WI38 (cell line): ENCODE measurements around the gene REPS2.

ENCODE experiments used
- H3K4me3 ChIP-seq: 2 replicates; pipeline ENCODE4 v1.5.1; 2011; ENCODE audit warnings: low read depth, mild to moderate bottlenecking, control low read depth, low read length
- TF ChIP-seq, protein P1 (sequence below): IDR thresholded peaks from 2 replicates; pipeline ENCODE4 v1.5.1; 2012; ENCODE audit warnings: low read depth, mild to moderate bottlenecking, control low read depth, low read length

Gene REPS2

DNA sequence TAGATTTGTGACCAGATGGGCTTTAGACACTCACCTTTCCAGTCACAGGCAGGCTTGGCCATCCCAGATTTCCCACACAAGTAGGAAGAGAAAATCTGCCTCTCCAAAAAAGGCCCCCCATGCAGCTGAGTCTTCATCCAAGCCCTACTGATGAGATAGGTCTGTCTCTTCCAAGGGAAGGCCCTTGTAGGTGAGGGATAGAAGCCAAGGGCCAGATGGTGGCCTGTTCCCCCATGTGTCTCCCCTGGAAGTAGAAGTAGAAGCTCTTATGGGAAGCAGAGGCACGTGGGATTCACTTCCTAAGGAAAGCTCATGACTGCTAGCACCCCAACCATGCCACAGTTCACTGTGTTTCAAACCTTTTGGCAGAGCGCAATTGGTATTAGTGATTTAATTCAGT lies 81.5 kb downstream of the REPS2 start:
- H3K4me3 ChIP-seq = no peak overlapping the region
- TF ChIP-seq, protein P1, sequence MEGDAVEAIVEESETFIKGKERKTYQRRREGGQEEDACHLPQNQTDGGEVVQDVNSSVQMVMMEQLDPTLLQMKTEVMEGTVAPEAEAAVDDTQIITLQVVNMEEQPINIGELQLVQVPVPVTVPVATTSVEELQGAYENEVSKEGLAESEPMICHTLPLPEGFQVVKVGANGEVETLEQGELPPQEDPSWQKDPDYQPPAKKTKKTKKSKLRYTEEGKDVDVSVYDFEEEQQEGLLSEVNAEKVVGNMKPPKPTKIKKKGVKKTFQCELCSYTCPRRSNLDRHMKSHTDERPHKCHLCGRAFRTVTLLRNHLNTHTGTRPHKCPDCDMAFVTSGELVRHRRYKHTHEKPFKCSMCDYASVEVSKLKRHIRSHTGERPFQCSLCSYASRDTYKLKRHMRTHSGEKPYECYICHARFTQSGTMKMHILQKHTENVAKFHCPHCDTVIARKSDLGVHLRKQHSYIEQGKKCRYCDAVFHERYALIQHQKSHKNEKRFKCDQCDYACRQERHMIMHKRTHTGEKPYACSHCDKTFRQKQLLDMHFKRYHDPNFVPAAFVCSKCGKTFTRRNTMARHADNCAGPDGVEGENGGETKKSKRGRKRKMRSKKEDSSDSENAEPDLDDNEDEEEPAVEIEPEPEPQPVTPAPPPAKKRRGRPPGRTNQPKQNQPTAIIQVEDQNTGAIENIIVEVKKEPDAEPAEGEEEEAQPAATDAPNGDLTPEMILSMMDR = no peak

DNA sequence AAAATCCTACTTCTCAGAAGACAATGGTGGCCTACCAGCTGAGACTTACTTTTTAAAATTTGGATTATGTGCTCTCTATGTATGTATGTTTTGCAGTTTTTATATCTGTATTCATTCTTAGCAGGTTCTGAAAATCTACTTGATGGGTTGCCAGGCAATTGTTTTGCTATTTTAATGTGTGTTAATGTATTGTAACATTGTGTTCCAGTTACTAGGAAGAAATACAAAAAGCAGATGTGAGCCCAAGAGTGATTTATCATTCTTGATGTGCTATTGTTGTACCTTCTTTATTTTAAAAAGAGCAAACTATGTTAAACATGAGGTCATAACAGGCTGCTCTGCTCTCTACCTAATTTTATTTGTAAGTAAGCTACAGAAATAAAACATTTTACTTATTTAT lies 81.9 kb downstream of the REPS2 start:
- TF ChIP-seq, protein P1 = no peak
- H3K4me3 ChIP-seq = no peak overlapping the region

DNA sequence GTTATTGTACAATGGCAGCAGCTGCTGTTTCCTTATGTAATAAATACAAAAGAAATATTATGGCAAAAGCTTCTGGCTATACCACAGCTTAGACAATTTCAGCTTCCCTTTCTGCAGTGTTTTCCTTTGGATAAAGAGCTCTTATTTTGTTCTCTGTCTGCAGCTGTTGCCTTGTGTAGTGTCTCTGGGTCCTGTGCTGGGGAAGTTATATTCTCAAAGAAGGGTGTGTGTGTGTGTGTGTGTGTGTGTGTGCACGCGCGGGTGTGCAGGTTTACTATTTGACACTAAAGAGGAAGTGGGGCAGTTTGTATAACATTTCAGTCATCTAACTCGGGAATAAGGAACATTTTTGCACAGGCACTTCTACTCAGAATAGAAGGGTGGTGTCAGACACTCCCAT lies 83.6 kb downstream of the REPS2 start:
- TF ChIP-seq, protein P1 = no peak

DNA sequence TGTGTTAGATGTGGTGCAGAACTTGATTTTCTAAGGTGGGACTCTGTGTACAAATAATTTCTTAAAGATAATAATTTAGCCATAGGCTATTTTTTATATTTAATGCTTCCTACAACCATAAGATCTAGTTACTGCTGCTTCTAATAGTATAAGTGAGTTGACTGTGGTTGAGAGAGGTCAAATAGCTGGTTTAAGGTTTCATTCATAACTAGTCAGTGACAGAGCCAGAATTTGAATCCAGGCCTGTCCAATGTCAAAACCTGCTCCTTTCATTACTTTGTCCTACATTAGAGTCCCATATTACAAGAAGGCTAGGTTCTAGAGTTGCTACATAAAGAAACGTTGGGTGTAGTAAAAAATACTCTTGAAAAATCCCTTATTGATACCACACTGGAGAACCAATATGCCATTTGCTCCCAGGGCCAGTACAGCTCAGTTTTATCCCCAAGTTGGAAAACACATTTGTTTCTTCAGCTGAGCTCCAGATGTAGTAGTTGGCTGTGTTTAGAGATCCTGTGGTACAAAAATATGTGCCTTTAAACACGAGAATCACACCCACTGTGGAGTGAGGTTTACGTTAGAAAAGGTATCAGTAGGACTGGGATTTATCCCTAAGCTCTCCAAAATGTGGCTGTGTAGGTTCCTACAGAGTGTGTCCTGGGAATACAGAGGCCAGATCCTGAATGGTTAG lies 84.3 kb downstream of the REPS2 start:
- TF ChIP-seq, protein P1 = no peak
- H3K4me3 ChIP-seq = no peak overlapping the region

More for the DNA sequence above, 83.6 kb downstream of the REPS2 start:
- no peak overlapping the region for H3K4me3 ChIP-seq

DNA sequence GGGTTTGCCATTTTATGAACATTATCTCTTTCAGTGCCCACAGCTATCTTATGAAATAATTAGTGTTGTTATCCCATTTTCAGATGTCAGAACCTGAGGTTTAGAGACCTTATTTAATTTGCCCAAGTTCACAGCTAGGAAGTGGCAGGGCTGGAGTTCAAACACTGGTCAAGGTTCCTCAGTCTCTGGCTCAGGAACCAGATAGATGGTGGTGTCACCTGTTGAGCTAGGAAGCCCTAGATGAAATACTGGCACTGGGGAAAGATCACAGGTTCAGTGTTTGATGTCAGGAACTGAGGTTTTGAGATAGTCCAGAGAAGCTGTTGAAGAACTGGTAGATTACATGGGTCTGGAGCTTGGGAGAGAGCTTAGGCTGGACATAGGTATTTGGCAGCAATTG lies 85.4 kb downstream of the REPS2 start:
- no peak overlapping the region for H3K4me3 ChIP-seq
- TF ChIP-seq, protein P1 = no peak

DNA sequence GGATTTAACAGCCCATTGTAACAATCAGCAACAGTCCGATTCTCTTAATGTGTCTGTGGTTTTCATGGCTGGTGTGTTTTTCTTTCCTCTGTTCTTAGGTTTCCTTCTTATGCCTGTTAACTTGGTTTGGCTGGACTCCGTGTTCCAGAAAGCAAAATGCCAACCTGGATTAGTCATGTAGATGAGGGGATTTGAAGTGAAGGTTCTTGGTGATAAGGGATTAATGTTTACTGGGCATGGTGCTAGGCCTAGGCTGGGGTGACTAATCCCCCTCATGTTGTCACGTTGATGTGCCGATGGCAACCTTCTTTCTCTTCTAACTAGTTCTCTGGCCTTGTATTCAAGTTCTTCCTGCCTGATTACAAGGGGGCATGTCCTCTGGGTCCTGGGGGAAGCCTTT lies 85.9 kb downstream of the REPS2 start:
- TF ChIP-seq, protein P1 = no peak
- no peak overlapping the region for H3K4me3 ChIP-seq

DNA sequence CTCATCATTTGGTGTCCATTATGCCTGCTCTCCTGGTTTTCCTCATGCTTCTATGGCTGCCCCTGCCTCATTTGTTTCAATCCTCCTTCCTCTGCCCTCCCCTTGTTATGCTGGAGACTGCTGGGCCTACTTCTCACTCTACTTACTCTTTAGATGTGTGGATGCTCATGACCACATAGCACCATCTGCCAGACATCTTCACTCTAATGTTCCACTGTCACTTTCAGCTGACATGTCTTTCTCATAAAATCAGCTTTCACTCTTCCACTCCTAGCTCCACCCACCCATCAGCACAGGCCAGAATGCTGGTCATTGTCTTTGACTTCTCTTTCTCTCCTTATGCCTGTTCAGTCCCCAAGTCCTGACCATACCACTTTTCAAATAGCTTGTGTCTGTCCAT lies 86.8 kb downstream of the REPS2 start:
- TF ChIP-seq, protein P1 = no peak
- H3K4me3 ChIP-seq = no peak overlapping the region
